Measurements from ENCODE around the gene IL10RB. TPM values are rescaled to one million over a fixed set of nuclear protein-coding genes. Genes with fewer than 3 reads are reported as not detected.

Gene IL10RB
- total RNA-seq = 52.4 and 56.5 TPM in 2 replicates

GRCh38 chr21:33266050-33266788 is at the start of gene IL10RB:
IL10RB (plus strand) TSS chr21:33266367; CDS start chr21:33266466, 99 bp downstream.

GRCh38 chr21:33229784-33230544 is 36.2 kb upstream of the IL10RB start, which contains the start of gene IFNAR2:
IFNAR2 (plus strand) TSS chr21:33229938; CDS start chr21:33241923, 11,985 bp downstream.

GRCh38 chr21:33324291-33325221 is 58.4 kb downstream of the IL10RB start, which contains the start of gene IFNAR1:
IFNAR1 (plus strand) TSS chr21:33324970; CDS start chr21:33325056, 86 bp downstream.

Other genes starting within 250 kb of the IL10RB start
- gene OLIG2, start 240.4 kb upstream of the IL10RB start, total RNA-seq = not detected in 2 replicates
- gene OLIG1, start 196.2 kb upstream of the IL10RB start, total RNA-seq = not detected in 2 replicates
- 6.3 and 9.6 TPM in 2 replicates for gene IFNAR2, start 36.4 kb upstream of the IL10RB start, total RNA-seq
- gene IFNAR1, start 58.6 kb downstream of the IL10RB start, total RNA-seq = 24.6 and 28.2 TPM in 2 replicates
- 61.4 and 68.8 TPM in 2 replicates for gene IFNGR2, start 137.0 kb downstream of the IL10RB start, total RNA-seq
- gene TMEM50B, start 213.6 kb downstream of the IL10RB start, total RNA-seq = 30.1 and 32.0 TPM in 2 replicates
- 1.6 and 1.8 TPM in 2 replicates for gene DNAJC28, start 225.3 kb downstream of the IL10RB start, total RNA-seq